Muscle of back (tissue), 11 donors: ENCODE results near the gene NEGR1. TPM values are rescaled to one million over a fixed set of nuclear protein-coding genes. Genes with fewer than 3 reads are reported as not detected.

Experiments used
- DNase-seq, 3 donors: peaks; one replicate each; pipeline versions ENCODE4 v3.0.0 to v3.0.0-alpha.2; 2013
- polyA plus RNA-seq, 10 donors: library from polyadenylated mRNA; unstranded; fragments of 120-200 nt; gene quantifications; one replicate each; pipeline ENCODE4 v1.2.1, GENCODE V29; 2013; ENCODE audit not compliant: insufficient read length in 10 of 10

The NEGR1 gene
- polyA plus RNA-seq, 10 donors, result 12.2 to 37.9 (median 23.2) TPM

DNA sequence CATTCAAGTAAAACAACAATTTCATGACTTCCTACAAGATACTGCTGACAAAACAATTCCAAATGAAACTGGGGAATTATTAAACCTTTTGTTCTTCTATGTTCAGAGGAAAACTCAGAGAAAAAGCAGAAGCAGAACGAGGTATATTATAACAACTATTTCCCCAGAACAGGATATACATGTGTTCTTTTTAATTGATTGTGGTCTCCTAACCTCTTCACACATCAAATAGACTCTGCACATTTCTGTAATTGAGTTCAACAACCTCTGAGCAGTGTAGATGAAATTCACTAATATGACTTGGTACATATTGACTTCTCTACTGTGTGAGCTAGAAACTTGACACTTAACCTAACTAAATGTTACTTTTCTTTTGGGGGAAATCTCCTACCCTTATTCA lies 584.2 kb downstream of the NEGR1 start:
- DNase-seq, result no peak

DNA sequence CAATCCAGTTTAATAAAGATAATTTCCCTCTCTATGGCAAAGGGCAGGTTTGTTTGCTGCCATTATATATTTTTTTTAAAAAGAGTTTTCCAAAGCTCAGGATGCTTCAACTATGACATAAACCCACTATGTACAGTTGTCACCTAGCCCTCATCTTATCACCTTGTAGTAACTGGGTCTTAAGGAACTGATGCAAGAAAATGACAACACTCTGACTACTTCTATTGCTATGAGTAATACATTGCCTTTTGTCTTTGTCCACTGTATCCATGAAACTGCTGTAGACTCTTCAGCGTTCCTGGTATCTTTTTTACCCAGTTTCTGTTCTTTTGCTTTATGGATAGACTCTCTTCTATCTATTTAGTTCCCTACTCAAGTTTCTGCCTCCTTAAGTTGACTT lies 586.5 kb downstream of the NEGR1 start:
- peak in 1 of 3 donors; percentile 9 for DNase-seq

DNA sequence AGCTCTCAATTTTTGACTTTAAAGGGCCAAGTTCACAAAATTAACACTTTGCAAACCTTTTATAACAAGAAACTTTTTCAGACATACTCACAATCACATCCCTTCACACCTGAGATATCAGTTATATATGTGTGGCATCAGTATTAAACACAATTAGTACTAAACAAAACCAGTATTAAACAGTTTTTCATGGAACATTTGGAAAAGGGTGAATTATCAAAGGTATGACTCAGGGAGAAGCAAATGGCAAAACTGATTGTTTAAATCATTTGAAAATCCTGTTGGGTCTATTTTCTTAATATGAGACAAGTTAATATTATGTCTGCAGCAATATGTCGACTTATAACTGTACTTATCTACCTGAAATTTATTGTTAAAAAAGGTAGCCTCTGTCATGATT lies 587.3 kb downstream of the NEGR1 start:
- DNase-seq, result no peak

DNA sequence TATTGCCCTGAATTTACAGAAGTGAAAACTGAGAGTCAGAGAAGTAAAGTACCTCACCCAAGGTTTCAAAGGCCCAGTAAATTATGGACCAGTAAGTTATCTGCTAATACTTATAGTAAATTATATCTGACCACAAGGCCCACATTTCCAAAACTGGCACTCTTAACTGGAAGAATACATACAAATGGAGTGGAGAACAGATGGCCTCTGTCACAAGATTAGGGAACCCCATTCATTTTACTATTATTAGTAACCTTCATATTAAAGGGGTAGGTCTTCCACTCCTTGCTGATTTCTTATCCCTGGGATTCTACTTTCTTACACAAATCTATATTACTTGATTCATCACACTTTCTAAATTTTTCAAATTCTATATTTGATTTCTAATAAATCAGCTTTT lies 588.8 kb downstream of the NEGR1 start:
- DNase-seq, result no peak

DNA sequence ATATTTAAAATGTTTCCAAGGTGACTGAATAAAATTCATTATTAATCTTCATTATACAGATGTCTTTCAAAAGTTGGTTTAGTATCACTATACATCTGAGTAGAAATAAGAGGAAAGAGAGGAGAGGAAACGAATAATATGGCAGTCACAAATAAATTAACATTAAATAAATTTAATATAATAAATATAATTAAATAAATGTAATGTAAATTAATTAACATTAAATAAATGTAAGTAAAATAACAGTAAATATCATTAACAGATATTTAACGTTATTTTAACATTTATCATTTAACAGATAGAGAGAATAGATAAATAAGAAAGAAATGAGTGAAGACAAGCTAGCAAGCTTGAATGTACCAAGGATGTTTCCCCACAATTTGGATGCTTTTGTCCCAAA lies 592.7 kb downstream of the NEGR1 start:
- DNase-seq, result no peak

DNA sequence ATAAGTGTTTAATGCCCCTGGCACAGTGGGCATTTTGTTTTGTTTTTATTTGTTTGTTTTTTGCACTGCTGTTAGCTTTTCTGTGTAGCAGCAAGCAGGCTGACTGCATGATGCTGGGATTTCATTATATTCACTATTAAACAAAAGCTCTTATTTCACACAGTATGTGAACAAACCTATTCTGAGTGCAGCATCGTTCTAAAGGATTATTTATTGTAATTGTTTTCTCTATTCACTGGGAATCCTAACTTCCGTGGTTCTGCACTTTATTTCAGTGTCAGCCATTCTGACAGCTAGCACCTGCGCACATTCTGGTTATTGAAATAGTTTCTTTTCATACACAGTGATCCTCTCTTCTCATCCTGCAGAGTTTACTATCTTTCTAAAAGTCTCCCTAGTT lies 595.0 kb downstream of the NEGR1 start:
- DNase-seq, result no peak

DNA sequence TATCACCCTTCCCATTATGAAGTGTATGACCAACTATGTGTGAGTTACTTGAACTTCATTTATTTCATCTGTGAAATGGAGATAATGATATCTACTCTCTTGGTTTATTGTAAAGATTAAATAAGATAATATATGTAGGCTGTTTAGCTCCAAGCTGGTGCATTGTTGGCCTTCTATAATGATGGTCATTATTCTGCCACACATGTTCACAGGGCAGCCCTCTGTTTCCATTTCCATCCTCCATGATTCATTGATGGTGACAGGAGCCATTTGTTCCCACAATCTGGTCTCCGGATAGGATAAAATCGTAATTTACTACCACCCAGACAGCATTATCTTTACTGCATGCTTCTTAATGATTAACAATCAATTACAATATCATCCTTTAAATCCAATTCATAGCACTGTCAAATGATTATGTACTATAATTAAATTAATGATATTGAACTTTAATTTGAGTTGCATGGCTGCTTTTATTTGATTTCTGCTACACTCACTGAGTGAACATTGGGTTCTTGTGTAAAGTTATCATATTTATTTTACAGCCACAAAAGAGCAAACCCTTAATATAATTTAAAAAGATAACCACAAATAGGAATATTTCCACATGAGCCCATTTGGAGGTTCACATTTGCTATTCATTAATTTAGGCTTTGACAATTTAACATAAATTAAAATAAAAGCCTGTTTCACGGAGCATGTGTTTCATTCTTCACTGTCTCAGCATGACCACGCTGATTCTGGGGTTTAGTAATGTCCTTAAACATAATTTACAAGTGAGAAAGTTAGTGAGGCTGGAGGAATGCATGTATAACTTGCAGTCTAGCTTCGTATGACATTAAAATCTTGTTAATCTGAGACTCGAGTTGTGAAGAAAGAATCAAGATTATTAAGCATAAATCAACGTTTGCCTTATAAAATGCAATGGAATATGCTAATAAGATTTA lies 605.1 kb downstream of the NEGR1 start:
- no peak for DNase-seq

DNA sequence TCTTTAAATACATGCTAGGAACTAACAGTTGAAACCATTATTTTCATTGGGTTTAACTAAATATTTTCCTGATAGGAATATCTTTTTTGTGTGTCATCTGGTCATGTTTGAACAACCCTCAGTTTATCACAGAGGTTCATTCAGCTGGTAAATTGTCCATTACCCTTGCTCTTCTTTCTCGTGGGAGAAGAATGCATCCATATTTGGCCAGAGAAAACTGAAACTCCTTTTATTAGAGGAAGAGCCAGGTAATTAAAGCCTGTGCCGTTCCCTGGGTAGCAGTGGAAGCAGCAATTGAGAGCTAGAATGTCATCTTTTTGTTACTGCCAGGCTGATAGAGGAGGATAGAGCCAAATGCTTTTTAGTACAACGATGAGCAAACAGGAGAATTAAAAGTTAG lies 614.3 kb downstream of the NEGR1 start:
- DNase-seq, result no peak

DNA sequence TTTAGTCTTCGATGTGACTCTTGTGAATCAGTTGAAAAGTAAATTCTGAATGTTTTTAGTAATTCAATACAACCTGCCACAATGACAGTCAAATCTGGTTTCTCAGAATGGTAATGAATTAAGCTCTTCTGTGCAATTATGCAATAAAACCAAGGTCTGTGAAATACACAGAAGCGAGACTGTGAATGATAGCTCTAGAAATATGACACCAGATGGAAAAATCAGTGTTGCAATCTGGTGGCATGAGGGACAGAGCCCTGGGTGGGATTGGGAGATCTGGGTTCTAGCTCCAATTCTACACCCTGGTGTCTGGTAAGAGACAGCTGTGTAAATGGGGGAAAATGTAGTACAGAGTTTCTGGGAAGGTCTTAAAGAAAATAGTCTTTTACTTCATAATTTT lies 615.1 kb downstream of the NEGR1 start:
- no peak for DNase-seq

DNA sequence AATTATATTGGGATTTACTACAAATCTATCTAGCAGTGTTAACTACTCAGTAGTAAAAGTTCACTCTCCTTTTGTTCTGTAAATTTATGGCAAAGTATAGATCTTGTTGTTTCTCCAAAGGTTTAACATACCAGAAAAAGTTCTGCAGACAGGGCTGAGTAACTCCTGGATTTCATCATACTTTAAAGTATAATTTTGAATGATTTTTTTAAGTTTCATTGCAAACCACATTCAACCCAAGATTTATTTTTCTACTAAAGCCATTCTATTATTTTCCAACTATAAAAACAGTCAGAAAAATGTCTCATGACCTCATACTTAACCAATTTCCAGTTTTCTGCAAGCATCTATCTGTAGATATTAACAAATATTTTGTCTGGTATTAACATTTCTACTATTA lies 615.7 kb downstream of the NEGR1 start:
- DNase-seq, result no peak

DNA sequence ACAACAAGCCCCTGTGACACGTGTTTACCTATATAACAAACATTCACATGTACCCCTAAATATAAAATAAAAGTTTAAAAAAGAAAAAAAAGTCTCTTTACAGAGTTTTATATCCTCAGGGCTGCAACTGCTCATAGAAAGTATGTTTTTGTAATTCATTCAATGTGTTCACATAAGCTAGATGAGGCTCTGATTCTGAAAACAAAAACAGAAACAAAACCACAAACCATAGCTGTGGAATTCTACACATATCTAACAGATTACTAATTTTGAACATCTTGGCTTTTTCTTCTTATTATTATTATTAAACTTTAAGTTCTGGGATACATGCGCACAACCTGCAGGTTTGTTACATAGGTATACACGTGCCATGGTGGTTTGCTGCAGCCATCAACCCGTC lies 621.9 kb downstream of the NEGR1 start:
- DNase-seq, result no peak

DNA sequence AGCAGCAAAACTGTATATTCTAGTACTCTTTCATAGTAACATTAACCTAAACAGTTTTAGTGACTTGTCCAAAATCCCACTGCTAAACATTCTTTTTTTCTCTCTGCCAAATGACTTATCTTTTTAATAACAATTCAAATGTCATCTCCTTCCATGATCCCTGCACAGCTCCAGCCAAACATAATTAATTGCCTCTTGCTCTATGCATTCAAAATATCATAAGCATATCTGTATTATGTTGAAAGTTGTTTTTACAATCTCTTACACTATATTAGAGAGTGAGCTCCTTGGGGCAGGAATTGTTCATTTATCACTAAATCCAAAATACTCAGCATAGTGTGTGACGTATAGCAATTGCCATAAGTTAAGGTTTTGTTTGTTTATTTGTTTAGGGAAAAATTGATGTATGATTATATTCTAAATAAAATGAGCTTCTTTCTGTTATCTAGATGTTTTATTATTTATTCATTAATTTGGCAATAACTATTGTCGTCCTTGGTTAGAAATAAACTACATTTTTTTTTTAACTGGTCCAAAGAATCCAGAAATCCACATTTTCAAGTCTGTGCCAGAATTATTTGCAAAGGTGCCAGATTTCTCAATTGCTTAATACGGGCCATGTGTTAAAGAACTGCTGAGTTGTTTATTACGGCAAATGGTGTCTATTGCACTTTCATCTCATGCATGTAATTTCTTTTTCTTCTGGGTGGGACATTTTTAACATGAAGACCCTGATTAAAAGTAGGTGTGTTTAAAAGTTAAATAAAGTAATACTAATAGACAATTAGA lies 624.3 kb downstream of the NEGR1 start:
- peak; percentile 72 to 77 (median 75) for DNase-seq

DNA sequence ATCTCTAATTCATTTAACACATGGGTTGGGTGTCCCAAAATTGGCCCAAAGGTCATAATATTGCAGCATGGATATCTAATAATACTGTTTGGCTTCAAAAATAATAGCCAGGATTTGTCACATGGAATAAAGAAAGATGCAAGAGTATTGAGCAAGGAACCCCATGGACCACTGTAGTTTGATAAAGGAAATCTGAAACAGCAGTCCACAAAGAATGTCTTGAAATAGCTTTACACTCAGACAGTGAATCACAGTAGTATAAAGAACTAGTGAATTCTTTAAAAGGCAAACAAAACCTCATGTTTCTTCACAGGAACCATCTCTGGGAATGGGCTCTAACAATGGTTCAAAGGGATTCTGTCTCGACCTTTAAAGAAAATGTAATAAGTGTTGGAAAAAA lies 625.4 kb downstream of the NEGR1 start:
- no peak for DNase-seq

DNA sequence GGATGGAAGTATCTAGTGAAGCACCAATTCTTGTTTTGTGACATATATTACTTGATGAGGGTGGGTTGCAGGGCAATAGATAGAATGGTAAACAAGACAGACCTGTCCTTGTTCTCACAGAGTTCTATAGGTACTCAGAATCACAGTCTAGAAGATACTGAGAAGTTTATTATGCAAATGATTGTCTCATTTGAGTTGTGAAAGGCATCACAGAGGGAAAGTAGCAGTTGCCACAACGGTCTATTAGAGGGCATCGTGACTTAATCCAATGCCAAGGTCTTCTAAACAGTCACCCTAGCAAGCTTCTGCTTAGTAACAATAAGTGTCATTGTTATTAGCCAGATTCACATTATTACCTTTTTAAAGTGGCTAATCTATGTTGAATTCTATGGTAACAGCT lies 626.7 kb downstream of the NEGR1 start:
- DNase-seq, result no peak

DNA sequence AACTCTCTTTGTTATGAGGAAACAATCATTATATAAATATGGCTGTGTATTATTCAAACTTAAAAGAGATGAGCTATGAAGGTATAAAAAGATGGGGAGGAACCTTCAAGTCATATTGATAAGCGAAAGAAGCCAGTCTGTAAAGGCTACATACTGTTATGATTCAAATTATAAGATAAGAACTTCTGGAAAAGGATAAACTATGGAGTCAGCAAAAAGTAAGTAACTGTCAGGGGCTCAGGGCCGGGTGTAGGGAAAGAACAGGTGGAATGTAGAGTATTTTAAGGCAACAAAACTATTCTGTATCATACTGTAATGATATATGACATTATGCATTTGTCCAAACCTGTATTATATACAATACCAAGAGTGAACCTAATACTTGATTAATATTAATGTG lies 628.4 kb downstream of the NEGR1 start:
- no peak for DNase-seq

DNA sequence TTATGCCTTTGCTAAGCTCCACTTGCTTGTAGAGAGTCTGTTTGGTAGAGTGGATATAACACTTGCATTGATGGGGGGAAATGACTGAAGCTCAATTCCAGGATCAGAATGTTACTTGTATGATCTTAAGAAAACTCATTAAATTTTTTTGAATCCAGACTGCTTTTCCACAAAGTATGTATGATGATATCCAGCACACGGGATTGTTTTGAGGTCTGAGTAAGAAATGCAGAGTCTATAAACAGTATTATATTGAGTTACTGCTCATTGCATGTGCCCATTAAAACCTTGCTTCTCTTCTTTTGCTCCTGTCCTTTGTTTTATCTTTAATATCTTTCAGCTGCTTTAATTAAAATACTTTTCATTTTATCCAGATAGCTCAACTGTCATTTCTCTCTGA lies 631.1 kb downstream of the NEGR1 start:
- no peak for DNase-seq

DNA sequence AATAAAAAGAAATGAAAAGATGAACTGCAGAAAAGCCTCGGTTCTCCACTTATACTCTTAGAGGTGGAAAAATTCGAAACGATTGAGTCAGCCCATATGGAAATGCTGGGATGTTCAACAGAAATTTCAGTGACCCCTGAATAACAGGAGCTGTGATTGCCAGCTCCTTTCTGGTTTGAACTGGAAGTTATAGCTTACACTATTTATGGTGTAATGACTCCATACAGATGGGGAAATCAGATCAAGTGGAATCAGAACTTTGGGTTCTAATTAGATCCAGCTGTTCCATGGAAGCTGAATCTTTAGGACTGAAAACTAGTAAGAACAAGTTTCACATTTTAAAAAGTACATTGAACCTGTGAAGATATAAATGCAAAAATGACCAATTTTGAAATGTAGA lies 632.2 kb downstream of the NEGR1 start:
- peak; percentile 74 to 87 (median 80) for DNase-seq

DNA sequence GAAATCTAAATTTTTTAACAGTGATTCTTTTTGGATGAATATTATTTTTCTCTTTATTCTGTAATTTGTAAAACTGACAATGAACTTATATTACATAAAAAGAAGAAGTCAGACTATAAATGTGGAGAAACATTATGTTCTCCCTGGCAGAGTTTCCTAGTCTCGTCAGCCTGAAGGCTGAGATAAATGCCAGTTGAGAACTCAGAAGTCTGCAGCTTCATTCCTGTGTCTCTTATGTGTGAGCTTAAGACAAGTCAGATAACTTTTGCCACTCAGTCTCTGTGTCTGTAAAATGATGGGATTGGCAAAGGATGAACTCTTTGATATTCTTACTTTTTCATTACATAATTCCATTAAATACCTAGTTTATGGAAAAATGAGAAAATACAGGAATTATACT lies 632.7 kb downstream of the NEGR1 start:
- DNase-seq, result peak in 2 of 3 donors; percentile 38 to 53

DNA sequence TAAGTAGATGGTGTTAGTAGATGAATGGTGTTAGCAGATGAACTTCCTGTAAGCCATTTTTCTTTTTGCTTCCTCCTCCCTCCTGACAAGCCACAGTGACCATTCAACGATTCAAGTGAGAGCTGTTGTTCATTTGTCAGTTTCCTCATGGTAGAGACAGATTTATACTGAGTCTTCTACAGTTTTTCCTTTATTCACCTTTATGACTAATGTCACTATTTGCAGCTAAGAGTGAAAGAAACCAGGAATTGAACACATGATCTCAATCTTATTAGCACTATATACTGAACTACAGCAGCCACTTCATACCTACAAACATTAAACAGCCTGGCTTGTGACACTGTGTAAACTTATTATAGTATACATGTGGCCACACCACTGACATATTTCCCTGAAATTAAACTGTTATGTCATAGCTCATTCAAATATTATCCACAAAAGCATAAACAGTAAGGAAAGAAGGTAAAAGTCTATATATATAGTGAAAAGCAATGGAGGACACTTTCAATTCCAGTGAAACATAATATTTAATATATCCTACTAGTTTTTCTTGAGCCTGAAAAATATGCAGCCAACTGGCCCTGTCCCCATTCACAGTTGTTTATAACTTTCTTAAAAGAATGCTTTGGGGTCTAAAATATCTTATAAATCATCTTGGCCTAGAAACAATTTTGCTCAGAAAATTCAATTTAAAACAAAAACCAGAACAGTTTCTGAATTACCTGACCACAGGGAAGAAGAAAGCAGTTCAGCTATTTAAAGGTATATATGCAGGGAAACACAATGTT lies 634.6 kb downstream of the NEGR1 start:
- DNase-seq, result peak in 1 of 3 donors; percentile 61

DNA sequence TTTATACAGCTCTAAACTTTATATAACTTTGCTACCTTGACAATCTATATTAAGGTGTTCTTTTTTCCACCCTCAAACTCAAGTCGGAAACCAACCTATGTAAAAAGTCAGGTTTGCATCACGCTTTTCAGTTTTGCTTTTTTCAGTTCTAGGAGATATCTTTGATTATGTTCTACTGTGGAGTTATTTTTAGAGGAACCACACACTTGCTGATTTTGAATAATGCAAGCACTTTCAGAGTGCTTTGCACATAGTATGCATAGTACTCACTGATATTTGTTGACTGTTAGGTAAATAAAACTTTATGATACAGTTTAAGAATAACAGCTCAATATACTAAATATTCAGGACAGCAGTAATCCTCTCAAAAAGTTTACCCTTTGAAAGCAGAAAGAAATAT lies 637.3 kb downstream of the NEGR1 start:
- DNase-seq, result no peak

DNA sequence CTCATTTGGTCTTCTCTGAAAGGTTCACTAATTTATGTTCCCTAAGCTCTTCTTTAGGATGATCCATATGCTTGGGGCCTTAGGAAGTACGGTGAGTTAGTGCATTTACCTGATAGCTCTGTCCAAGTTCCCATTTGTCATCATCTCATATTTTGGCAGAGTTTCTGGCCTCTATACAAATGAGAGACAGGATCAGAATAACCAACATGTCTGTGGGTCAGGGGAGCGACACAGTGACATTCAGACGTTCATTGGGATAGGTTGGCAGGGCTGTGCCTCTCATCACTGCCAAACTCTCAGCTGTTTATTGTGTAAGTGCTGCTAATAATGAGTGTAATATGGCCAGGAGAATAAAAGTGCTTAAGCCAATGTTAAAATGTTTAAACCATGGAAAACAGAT lies 640.4 kb downstream of the NEGR1 start:
- no peak for DNase-seq

DNA sequence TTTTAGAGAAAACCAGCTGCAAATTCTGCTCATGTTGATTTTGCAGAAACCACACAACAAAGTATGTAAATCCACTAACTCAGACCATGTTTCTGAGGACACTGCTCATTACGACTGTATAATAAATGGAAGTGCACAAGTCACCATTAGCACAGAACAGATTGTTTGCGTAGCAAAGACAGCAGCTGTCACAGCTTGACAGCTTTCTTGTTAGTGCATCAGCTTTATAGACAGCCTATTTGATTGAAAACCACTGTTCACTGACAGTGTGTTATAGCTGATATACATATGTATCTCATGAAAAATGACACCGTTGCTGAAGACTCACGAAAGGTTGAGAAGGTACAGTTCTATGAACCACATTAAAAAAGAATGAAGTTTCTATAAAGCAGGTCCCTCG lies 641.3 kb downstream of the NEGR1 start:
- no peak for DNase-seq
